Aorta (tissue), 5 donors: ENCODE measurements around the gene DLX4. TPM values are rescaled to one million over a fixed set of nuclear protein-coding genes. Genes with fewer than 3 reads are reported as not detected.

Source experiments
- ATAC-seq: fragments of 200-7000 bp; cut with Tn5 transposase; one replicate; pipeline ENCODE4 v1.9.1; 2022; ENCODE audit warnings: moderate library complexity; ENCODE audit not compliant: low FRiP score
- DNase-seq, 2 donors: peaks; one replicate each; pipeline ENCODE4 v3.0.0-alpha.2; 2020
- H3K27ac ChIP-seq, 2 donors: one replicate each; pipeline ENCODE4 v1.5.1; 2013; ENCODE audit warnings: low read length in 2 of 2, mild to moderate bottlenecking in 2 of 2, moderate library complexity in 2 of 2, control low read depth in 1 of 2, inconsistent platforms in 1 of 2, low read depth in 1 of 2
- H3K27me3 ChIP-seq, 2 donors: one replicate each; pipeline ENCODE4 v1.6.1; 2013; ENCODE audit warnings: control low read depth in 1 of 2, low read length in 1 of 2, mild to moderate bottlenecking in 1 of 2, moderate library complexity in 1 of 2; ENCODE audit not compliant: insufficient read depth in 2 of 2, control insufficient read depth in 1 of 2
- H3K36me3 ChIP-seq, 2 donors: one replicate each; pipeline ENCODE4 v1.6.1; 2013; ENCODE audit warnings: control low read depth in 1 of 2, low read length in 1 of 2, mild to moderate bottlenecking in 1 of 2; ENCODE audit not compliant: insufficient read depth in 2 of 2, control insufficient read depth in 1 of 2
- H3K4me1 ChIP-seq, 2 donors: one replicate each; pipeline ENCODE4 v1.6.1; 2013; ENCODE audit warnings: low read length in 2 of 2, control low read depth in 1 of 2, mild to moderate bottlenecking in 1 of 2, moderate library complexity in 1 of 2; ENCODE audit not compliant: insufficient read depth in 2 of 2, control insufficient read depth in 1 of 2
- H3K4me3 ChIP-seq, 2 donors: one replicate each; pipeline ENCODE4 v1.5.1; 2013; ENCODE audit warnings: low read length in 2 of 2, control low read depth in 1 of 2, mild to moderate bottlenecking in 1 of 2
- H3K9me3 ChIP-seq: one replicate; pipeline ENCODE4 v1.6.1; 2013; ENCODE audit warnings: mild to moderate bottlenecking, low read length; ENCODE audit not compliant: control insufficient read depth
- whole genome bisulfite sequencing, 2 donors: extraction: QIAGEN DNeasy Blood & Tissue Kit; methylation state at CpG; one replicate each; pipeline ENCODE4 v1.1.7; 2013; 5-methylcytosine and 5-hydroxymethylcytosine counted together
- intact Hi-C, 2 donors: fragments of 100-400 bp; cut with DNase I; formaldehyde crosslinking; loops; one replicate each; pipeline versions ENCODE4 v1.14.2 to v1.15.0; 2022
- polyA plus RNA-seq, 2 donors: library from polyadenylated mRNA; stranded (reverse); fragments of 200-250 nt; gene quantifications; one replicate each; pipeline ENCODE4 v1.2.3, GENCODE V29; 2013
- total RNA-seq, 2 donors: library from RNA; stranded (reverse); fragmentation: NEBNext Ultra II Directional; extraction: Animal tissue kit (Norgen Biotek cat#: 25700); gene quantifications; one replicate each; pipeline ENCODE4 v1.2.1, GENCODE V29; 2021
- donor health status: healthy with polysubstance abuse.
- donor health status: Bipolar disorder and iron deficiency.
- donor health status: DM: no; HTN: no; CAD: no.
- donor health status: DM: no; HTN: no; CAD: no.
- donor health status: DM: yes; HTN: yes; CAD: no.

Gene DLX4
- total and polyA plus RNA-seq, 4 donors = 0.39 to 0.50 TPM; not detected in 2

DNA sequence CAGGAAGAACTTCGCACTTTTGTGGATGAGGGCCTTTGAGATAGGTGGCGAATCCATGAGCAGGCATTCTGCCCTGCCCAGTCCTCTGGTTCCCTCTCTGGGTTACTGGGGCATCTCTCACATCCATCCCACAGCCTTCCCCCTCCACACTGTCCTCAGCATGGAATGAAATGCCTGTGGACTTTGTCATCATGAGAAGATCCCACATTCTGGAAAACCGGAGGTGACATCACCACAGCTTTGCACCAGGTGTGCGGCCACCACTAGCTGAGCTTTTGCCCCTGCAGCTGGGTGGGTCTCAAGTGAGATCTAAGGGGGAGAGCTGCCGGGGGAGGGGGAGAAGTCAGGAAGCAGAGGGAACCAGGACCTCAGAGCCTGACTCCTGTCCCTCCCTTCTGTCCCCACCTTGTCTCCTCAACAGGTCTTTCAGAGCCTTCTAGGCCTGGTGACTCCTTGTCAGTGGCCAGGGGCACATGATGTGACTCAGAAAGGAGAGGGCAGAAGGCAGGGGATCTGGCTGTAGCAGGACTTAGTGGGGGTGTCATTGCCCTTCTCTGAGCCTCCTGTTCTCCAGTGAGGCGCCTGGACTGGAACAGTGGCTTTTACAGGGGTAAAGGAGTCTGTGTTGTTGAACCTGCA lies 40.0 kb upstream of the DLX4 start:
- Histone ChIP-seq H3K27ac (no peak overlapping the region), H3K4me1 (no peaks in the 10 kb centered on the region), H3K36me3 (no peaks in the 10 kb centered on the region), H3K9me3 (no peaks in the 10 kb centered on the region), H3K4me3 (no peak overlapping the region), H3K27me3 (no peaks in the 10 kb centered on the region)
- WGBS, 2 donors = 91 to 92% methylated on average over 6 of the region's 6 CpGs
- ATAC-seq = no peak
- DNase-seq = no peak
- intact Hi-C loops = no loop called here

DNA sequence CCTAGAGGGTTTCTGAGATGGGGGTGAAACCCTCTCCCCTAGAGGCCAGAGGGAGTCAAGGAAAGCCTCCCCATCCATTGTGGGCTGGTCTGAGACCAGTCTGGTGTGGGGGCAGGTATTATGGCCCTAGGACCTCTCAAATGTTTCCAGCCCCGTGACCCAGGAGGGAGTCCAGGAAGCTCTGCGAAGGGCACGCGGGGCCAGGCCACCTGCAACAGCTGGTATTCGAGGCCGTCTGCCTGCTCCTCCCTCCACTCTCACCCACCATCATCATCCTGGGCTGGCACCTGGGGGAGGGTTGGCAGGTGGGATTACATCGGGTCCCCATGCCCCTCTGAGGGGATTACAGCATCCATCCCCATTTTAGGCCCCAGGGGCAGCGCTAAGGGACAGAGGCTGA lies 38.1 kb upstream of the DLX4 start:
- Histone ChIP-seq H3K27me3 (no peaks in the 10 kb centered on the region), H3K4me3 (no peak overlapping the region), H3K27ac (no peak overlapping the region), H3K4me1 (no peaks in the 10 kb centered on the region), H3K36me3 (no peaks in the 10 kb centered on the region), H3K9me3 (no peaks in the 10 kb centered on the region)
- ATAC-seq = no peak
- WGBS, 2 donors = 94 to 96% methylated on average over 7 to 8 of the region's 8 CpGs
- no peak for DNase-seq
- intact Hi-C loops = no loop called here

DNA sequence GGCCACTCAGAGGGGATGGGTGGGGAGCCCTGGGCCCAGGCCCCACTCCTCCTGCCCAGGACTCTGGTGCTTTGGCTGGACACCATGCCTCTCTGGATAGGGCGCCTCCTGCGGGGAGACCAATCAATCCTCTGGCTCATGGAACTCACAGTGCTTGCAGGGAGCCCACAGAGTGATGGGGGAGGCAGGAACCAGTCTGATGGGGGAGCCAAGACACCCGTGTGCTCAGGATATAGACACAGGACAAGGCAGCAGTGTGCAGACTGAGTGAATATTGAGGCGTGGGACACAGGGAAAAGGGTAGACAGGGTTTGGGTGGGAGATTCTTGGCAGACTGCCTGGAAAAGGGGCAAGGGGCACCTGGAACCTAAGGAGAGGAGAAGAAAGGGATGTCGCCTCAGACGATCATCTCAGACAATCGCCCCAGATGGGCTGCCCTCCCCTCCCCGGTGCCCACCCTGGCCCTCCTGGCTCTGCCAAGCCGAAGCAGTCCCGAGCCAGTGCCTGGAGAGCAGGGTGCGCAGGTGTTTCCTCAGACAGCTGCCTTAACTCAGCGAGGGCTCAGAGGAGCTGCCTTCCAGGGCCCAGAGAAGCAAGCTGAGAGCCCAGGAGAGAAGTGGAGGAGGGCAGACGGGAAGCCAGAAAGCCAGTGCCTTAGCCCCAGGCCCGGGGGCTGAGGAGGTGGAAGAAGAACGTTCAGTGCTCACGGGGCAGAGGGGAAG lies 37.4 kb upstream of the DLX4 start:
- H3K36me3 ChIP-seq = no peaks in the 10 kb centered on the region
- WGBS, 2 donors = 81 to 84% methylated on average over 14 to 16 of the region's 16 CpGs
- ATAC-seq = no peak
- no peak overlapping the region for H3K4me3 ChIP-seq
- H3K9me3 ChIP-seq = no peaks in the 10 kb centered on the region
- H3K4me1 ChIP-seq = no peaks in the 10 kb centered on the region
- no peaks in the 10 kb centered on the region for H3K27me3 ChIP-seq
- DNase-seq = no peak
- no peak overlapping the region for H3K27ac ChIP-seq
- intact Hi-C loops = no loop called here

DNA sequence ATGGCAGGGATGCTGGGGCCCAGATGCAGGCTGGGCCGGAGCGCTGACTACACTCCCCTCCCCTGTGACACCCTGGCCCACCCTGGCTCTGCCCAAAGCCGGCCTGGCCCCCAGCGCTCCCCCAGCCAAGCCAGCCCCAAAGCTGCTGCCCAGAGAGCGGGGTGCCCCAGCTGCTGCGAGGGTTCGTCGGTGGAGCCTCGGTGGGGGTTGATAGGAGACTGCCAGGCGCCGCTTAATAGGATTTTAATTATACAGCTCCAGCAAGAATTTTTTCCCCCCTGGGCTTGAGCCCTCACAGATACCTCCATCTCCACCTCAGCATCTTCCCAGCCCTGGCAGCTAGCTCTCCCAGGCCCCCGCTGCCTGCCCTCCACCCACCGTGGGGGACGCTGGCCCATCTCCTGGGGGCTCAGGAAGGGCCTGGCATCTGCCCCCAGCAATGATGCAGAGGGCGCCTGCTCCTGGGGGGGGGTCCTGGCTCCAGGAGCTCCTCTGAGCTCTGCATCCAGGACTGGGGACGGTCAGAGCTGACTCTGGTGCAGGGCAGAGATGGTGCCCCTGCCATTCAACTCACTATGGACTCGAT lies 36.8 kb upstream of the DLX4 start:
- no peak overlapping the region for H3K27ac ChIP-seq
- intact Hi-C loops = no loop called here
- H3K4me1 ChIP-seq = no peaks in the 10 kb centered on the region
- WGBS, 2 donors = 80 to 86% methylated on average over 15 to 17 of the region's 17 CpGs
- no peaks in the 10 kb centered on the region for H3K36me3 ChIP-seq
- no peaks in the 10 kb centered on the region for H3K27me3 ChIP-seq
- no peaks in the 10 kb centered on the region for H3K9me3 ChIP-seq
- H3K4me3 ChIP-seq = no peak overlapping the region
- DNase-seq (no peak), ATAC-seq (no peak)

DNA sequence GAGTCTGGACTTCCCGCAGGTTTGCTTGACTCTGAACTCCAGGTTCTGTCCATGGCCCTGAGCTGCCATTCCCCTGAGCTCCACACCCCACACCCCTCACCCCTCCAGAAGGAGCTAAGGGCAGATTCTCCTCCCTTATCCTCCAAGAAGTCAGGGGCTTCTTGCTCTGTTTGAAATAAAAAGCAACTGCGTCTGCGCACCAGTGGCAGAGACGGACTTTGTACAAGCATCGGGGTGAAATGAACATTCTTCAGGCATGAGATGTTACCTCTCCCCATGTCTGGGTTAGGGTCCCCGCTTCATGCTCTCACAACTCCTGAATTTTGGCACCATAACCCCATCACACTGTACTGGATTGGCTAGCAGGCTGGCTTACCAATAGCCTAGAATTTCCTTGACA lies 36.1 kb upstream of the DLX4 start:
- no peaks in the 10 kb centered on the region for H3K4me1 ChIP-seq
- H3K4me3 ChIP-seq = no peak overlapping the region
- no peak for DNase-seq
- WGBS, 2 donors = 88% methylated on average over 6 of the region's 6 CpGs
- H3K27ac ChIP-seq = no peak overlapping the region
- no peaks in the 10 kb centered on the region for H3K36me3 ChIP-seq
- no peaks in the 10 kb centered on the region for H3K27me3 ChIP-seq
- ATAC-seq = no peak
- no peaks in the 10 kb centered on the region for H3K9me3 ChIP-seq
- intact Hi-C loops = no loop called here

DNA sequence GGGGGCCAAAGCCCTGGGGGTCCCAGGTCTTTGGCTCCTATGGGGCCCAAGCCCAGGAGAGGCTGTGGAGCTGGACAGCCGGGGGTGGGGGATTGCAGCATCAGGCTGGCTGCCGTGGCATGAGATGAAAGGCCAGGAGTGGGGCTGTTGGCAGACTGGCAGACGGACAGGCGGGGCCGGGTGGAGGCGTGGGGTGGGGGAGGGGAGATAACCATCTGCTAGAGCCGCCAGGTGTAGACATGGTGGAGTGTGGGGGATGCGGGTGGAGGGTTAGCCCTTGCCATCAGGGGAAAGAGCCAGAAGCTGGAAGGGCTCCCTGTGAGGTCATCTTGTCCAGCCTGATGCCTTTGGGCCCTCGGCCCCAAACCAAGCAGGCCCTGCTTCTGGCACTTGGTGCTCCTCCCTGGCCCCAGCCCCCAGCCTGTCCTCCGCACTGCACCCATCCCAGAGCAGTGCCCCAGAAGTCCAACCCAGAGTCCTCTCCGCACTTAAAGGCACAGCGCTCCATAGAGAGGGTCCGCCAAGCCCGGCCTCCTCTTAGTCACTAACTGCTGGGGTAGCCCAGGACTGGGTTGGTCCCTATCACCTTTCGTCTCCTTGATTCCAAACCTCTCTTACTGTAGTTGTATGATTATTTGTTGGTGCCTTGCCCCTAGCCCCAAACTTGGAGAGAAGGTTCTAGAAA lies 33.3 kb upstream of the DLX4 start:
- intact Hi-C loops = no loop called here

DNA sequence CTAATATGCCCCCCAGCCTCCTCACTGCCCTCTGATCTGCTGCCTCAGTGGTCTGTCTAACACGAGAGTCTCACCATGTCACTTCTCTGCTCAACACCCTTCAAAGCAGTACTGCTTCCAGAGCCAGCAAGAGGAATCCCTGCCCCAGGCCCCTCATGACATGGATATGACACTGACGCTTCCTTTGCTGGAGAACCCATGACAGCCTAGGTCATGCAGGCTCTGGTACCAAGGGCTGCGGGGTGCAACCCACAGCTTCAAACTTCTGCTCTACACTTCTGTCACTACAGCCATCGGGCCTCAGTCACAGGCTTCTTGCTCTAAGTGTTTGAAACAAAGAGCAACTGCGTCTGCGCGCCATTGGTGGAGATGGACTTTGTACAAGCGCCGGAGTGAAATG lies 32.6 kb upstream of the DLX4 start:
- 94 to 95% methylated on average over 9 of the region's 9 CpGs for WGBS, 2 donors
- intact Hi-C loops = no loop called here
- no peaks in the 10 kb centered on the region for H3K4me1 ChIP-seq
- H3K36me3 ChIP-seq = no peaks in the 10 kb centered on the region
- no peak for DNase-seq
- no peak for ATAC-seq
- H3K27ac ChIP-seq = no peak overlapping the region
- H3K4me3 ChIP-seq = no peak overlapping the region
- no peaks in the 10 kb centered on the region for H3K9me3 ChIP-seq
- H3K27me3 ChIP-seq = no peaks in the 10 kb centered on the region

More for the DNA sequence above, 33.3 kb upstream of the DLX4 start:
- 76 to 81% methylated on average over 15 of the region's 15 CpGs for WGBS, 2 donors
- DNase-seq (no peak), ATAC-seq (no peak)
- H3K27ac ChIP-seq = no peak overlapping the region
- no peaks in the 10 kb centered on the region for H3K4me1 ChIP-seq
- no peaks in the 10 kb centered on the region for H3K36me3 ChIP-seq
- no peaks in the 10 kb centered on the region for H3K9me3 ChIP-seq
- H3K4me3 ChIP-seq = no peak overlapping the region
- H3K27me3 ChIP-seq = no peaks in the 10 kb centered on the region

DNA sequence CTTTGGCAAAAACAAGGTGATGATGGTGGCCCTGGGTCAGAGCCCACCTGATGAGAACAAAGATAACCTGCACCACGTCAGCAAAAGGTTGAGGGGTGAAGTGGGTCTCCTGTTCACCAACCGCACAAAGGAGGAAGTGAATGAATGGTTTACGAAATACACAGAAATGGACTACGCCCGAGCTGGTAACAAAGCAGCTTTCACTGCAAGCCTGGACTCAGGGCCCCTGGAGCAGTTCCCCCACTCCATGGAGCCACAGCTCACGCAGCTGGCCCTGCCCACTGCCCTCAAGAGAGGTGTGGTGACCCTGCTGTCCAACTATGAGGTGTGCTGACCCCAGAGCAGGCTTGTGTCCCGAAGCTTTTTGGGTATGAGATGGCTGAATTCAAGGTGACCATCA lies 29.7 kb upstream of the DLX4 start:
- no peak for ATAC-seq
- WGBS, 2 donors = 85 to 92% methylated on average over 7 of the region's 7 CpGs
- H3K4me1 ChIP-seq = no peaks in the 10 kb centered on the region
- H3K27me3 ChIP-seq = no peaks in the 10 kb centered on the region
- no peak overlapping the region for H3K4me3 ChIP-seq
- intact Hi-C loops = no loop called here
- no peak overlapping the region for H3K27ac ChIP-seq
- no peak for DNase-seq
- H3K36me3 ChIP-seq = no peaks in the 10 kb centered on the region
- H3K9me3 ChIP-seq = no peaks in the 10 kb centered on the region
